Measurements from ENCODE around the gene SNAPC1. TPM values are rescaled to one million over a fixed set of nuclear protein-coding genes. Genes with fewer than 3 reads are reported as not detected.

SNAPC1 gene
- total and polyA plus RNA-seq, 9 of the 15 experiments (the other 6 are each of a cell fraction or from before 2014, with no cell fraction given) = 3.7 to 9.0 (median 7.9) TPM

GRCh38 chr14:61747342-61747741 is 14.9 kb upstream of the SNAPC1 start:
- in situ Hi-C loops (cut with MboI) (no loop called here), intact Hi-C loops (cut with micrococcal nuclease) (loop anchor here (5.0 kb wide), 1 partner anchor 285 kb away; no protein-coding TSS in a partner anchor)
- Histone ChIP-seq H3K27me3 (ENCODE audit: control insufficient read depth in 2 of 2, insufficient read depth in 2 of 2, low read length in 2 of 2) (no peaks in the 10 kb centered on the region), H3K9me3 (replicated peaks; ENCODE audit: control insufficient read depth, insufficient read depth, low read depth, low read length) (no peaks in the 10 kb centered on the region), H3K4me2 (ENCODE audit: insufficient read depth, low read length) (no peak overlapping the region), H3K27ac (ENCODE audit: extremely low read depth, low read depth, low read length) (no peak overlapping the region), H3K9ac (ENCODE audit: insufficient read depth in 1 of 2, low read depth in 2 of 2, low read length in 2 of 2) (no peak overlapping the region), H3K9me1 (ENCODE audit: control insufficient read depth, insufficient read depth, low read length) (no peaks in the 10 kb centered on the region), H3K4me3 (no peak overlapping the region), H2AFZ (ENCODE audit: low read depth, low read length) (no peak overlapping the region), H3K79me2 (ENCODE audit: control insufficient read depth, insufficient read depth, low read length) (peaks cover 73% of the 10 kb centered on the region), H3K4me1 (replicated peaks in 1 of 2; ENCODE audit: control insufficient read depth in 2 of 2, insufficient read depth in 2 of 2, low read length in 2 of 2) (peaks cover 5 to 6% of the 10 kb centered on the region in 2 experiments; a peak in 2 of 5 replicates), H3K36me3 (ENCODE audit: control insufficient read depth, insufficient read depth, low read length) (peaks cover 56% of the 10 kb centered on the region), H4K20me1 (replicated peaks; ENCODE audit: control insufficient read depth, insufficient read depth, low read length) (no peaks in the 10 kb centered on the region)
- TF ChIP-seq KLF6 (CRISPR knock-in tag; IDR thresholded peaks at IDR 0.05; ENCODE audit: borderline replicate concordance) (no peak), PBX2 (CRISPR knock-in tag; IDR thresholded peaks at IDR 0.05; ENCODE audit: low read depth) (no peak), PBX2 (tag; conservative IDR thresholded peaks at IDR 0.05; ENCODE audit: low read depth) (no peak)
- ATAC-seq (no peak), FAIRE-seq (no peak), DNase-seq (ENCODE audit: extremely low read depth in 1 of 4, low spot score in 3 of 4) (no peak)
- WGBS (ENCODE audit: insufficient coverage, low coverage, missing lambda C conversion rate) = 88% methylated on average over 2 of the region's 3 CpGs
- ChIA-PET POLR2A (no interaction called here), CTCF (ENCODE audit: low intra/inter-chr PET ratio) (no interaction called here)
- no TSS peak for BruUV-seq (replicated peaks)

Measured in K562 (cell line).